GM21723 (cell line): ENCODE results near the gene SRF.
"Not testable (repeated sequence)": the region's sequence is repeated elsewhere in the genome, so short reads cannot be mapped to it uniquely, and the experiment has no call there.

Source experiments
- ATAC-seq: cut with Tn5 transposase; IDR thresholded peaks from one replicate; pipeline ENCODE4 v1.9.1; 2021; ENCODE audit warnings: mild to moderate bottlenecking, moderate library complexity; ENCODE audit not compliant: unreplicated experiment

The SRF gene

DNA sequence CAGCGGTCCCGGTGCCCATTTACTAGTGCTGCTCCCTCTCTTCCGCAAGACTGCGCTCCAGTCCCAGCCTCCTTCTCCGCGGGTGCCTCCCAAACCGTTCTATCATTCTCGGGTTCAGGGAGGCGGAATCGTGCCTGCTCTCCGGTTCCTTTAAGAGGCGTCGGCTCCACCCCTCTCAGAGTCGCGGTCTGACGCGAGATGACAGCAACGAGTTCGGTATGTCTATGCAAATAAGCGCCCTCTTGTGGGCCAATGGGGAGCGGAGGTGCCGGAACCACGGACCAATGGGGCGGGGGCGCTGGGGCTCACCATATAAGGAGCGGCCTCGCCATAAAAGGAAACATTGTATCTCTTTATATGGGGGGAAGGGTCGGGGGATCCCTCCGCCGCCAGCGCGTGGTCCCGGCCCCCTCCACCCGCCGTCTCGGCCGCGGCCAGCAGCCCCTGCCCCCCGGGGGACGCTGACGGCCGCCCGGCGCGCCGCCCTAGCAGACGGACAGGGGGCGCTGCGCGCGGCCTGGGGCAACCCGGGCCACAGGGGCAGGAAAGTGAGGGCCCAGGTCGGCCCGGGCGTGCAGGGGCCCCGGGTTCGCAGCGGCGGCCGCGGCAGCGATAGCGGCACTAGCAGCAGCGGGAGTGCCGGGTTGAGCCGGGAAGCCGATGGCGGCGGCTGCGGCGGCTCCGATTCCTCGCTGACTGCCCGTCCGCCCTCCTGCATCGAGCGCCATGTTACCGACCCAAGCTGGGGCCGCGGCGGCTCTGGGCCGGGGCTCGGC lies at the start of gene SRF:
TSS of gene SRF (plus strand) at position 339 of the 776 bp plus-strand sequence. CDS start at position 727, 388 bp downstream.
- ATAC-seq, result peak; percentile 54

DNA sequence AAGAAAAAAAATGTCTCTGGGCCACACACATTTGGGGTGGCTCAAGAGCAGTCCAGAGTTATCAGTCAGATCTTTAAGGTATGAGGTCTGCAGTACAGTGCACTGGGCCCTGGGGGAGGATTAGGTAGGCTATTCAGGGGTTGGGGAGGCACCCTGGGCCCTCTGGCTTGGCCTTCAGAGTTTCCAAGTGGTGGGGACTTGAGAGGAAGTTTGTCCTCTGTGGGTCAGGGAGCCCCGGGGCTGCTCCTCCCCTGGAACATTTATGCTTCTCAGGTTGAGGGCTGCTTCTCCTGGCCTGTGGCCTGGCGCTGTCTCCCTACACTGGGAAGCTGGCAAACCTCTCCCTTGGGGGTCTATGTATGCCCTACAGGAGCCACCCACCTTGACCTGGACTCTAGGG lies 48.9 kb upstream of the SRF start:
- no peak for ATAC-seq

DNA sequence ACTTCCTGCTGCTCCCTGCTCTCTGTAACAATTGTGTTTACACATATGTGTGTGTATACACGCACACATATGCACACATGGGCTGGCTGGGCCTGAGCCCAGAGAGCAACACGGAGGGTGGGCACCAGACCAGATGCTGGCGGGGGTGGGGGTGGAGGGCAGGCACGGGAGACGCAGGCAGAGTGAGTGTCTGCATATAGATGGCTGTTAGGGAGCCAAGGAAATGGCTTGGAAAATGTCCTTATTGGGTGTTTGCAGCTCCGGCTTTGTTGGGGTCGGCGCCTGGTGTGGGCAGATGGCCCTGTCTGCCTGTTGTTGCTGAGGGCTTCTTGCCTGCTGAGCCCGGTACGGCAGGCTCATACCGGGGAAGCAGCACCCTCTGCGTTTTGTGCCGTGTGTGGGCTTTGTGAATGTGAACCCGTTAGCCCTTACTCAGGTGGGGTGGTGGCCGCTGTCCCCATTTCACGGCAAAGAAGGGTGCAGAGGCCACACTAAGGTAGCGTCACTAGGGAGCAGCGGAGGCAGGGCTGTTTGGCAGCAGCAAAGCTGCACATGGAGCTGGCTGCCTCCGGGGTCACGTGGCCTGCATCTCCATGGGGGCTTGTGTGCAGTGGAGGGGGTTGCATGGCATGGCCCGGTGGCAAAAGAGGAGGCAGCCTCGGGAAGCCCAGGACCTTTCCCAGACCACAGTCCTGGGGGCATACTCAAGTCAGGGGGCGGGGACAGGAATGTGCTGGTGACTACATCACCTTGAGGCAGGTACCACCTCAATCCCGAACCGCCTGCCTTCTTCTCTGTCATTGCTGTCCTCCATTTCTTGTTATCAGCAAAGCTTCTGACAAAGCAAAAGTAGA lies 47.4 kb upstream of the SRF start:
- ATAC-seq, result no peak

DNA sequence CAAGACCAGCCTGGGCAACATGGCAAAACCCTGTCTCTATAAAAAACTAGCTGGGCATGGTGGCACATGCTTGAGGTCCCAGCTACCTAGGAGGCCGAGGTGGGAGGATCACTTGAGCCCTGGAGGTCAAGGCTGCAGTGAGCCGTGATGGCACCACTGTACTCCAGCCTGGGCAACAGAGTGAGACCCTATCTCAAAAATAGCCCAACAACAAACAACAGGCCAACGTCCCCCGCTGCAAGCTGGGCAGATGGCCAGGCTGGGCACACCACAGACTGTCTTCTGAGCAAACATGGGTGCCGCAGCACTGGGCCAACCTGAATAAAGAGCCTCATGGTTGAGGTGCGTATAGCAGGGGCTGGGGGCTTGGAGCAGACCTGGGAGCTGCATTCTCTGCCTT lies 46.6 kb upstream of the SRF start:
- no peak for ATAC-seq

DNA sequence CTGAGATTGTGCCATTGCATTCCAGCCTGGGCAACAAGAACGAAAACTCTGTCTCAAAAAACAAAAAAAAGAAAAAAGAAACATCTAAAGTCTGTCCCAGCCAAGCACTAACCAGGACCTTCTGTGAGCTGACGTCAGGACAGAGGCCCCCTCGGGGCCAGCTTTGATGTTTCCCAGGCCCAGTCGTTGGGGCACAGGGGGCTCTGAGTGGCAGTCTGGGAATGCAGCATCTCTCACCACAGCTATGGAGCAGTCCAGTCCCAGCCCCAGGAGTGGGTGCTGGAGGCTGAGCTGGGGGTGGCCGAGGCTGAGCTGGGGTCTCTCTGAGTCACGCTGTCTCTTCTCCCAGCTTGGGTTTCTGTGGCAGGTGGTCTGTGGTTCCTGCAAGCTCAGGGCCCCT lies 46.0 kb upstream of the SRF start:
- no peak for ATAC-seq

DNA sequence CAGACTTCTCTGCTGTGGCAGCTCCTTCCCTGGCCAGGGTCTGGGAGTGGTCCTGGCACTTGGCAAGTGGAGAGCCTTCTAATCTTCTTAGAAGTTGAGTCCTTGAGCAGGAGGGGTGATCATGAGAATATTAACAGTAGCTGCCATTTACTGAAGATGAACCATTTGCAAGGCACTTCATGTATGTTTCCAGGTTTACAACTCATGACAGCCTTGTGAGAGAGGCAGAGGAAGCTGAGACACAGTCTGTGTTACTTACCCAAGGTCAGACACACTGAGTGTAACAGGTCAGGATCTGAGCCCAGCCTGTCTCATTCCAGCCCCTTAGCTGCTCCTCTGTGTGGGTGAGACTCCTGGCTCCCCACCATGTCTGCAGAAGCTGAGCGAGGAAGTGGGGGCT lies 45.5 kb upstream of the SRF start:
- ATAC-seq, result no peak

DNA sequence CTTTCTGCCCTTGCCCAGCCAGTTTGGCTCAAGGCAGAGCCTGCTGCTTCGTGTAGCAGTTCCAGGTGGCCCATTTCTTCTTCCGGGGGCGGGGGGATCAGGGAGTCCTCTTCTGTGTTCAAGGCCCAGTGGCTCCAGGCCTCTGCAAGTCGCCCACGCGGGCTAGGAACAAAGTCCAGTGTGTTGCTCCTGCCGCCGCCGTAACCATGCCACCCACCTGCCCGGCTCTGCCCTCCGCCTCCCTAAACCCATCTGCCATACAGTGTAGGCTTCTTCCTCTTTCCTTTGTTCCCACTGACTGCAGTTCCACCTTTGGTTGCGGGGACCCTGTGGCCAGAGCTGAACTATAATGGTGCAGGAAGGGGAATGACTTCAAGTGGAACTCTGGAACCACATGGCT lies 43.9 kb upstream of the SRF start:
- ATAC-seq, result no peak

DNA sequence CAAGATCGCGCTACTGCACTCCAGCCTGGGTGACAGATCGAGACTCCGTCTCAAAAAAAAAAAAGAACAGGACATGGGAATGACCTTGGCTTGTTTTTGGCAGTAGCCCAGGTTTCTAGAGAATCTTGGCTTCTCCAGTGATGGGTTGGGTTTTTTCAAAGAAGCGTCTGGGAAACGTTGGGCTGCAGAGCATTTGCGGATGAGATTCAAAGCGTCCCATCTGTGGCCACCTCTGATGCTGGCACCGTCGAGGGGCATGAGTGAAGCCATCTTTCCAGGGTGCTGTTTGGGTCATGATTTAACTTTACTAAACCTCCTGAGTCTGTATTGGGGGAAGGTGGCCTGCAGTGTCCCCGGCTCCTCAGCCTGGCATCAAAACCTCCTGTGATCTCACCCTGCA lies 43.2 kb upstream of the SRF start:
- no peak for ATAC-seq

DNA sequence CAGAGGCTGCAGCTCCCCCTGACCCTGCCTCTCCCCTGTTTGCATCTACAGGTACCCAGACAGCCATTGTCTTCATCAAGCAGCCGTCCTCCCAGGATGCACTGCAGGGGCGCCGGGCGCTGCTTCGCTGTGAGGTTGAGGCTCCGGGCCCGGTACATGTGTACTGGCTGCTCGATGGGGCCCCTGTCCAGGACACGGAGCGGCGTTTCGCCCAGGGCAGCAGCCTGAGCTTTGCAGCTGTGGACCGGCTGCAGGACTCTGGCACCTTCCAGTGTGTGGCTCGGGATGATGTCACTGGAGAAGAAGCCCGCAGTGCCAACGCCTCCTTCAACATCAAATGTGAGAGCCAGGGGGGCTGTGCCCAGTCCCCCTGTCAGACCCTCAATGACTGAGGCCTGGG lies 42.1 kb upstream of the SRF start:
- no peak for ATAC-seq

DNA sequence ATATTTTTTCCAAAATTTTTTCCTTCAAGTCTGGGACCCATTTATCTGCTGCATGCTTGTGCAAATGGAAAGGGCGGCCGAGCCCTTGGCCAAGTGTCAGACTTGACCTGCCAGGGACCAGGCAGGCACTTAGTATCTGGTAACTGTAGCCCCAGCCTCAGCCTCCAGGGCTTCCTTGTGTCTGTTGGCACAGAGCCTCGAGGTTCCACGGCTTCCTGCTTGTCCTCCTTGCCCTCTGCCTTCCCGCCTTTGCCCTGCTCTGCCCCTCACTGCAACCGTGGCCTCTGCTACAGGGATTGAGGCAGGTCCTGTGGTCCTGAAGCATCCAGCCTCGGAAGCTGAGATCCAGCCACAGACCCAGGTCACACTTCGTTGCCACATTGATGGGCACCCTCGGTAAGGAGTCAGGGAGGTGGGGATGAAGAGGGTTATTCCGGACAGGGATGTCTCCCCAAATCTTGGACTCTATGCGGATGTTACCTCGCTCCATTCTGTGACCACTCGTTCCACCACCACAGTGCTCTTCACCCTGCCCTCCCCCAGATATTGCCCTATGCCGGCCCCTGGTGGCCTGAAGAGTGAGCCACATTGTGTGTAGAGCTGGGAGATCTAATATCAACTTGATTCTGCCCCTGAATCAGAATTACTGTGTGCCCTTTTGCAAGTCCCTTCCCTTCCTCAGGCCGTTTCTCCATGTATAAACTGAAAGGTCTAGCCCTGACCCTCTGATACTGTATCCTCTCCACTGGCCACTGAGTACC lies 41.5 kb upstream of the SRF start:
- no peak for ATAC-seq

DNA sequence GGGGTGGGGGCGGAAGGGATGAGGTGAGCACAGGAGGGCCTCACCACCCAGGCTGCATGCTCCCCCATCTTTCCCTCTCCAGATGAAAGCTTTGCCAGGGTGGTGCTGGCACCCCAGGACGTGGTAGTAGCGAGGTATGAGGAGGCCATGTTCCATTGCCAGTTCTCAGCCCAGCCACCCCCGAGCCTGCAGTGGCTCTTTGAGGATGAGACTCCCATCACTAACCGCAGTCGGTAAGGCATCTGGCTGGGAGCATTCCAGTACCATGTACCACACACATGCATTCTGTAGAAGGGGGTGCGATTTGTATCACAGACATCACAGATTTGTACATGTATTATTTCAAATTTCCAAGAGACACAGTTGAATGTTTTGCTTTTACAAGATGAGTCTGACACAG lies 40.6 kb upstream of the SRF start:
- ATAC-seq, result no peak

DNA sequence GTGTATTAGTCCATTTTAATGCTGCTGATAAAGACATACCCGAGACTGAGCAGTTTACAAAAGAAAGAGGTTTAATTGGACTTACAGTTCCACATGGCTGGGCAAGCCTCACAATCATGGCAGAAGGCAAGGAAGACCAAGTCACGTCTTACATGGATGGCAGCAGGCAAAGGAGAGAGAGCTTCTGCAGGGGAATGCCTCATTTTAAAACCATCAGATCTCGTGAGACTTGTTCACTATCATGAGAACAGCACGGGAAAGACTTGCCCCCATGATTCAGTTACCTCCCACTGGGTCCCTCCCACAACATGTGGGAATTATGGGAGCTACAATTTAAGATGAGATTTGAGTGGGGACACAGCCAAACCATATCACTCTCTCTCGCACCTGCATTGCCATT lies 39.7 kb upstream of the SRF start:
- ATAC-seq, result not testable (repeated sequence)

DNA sequence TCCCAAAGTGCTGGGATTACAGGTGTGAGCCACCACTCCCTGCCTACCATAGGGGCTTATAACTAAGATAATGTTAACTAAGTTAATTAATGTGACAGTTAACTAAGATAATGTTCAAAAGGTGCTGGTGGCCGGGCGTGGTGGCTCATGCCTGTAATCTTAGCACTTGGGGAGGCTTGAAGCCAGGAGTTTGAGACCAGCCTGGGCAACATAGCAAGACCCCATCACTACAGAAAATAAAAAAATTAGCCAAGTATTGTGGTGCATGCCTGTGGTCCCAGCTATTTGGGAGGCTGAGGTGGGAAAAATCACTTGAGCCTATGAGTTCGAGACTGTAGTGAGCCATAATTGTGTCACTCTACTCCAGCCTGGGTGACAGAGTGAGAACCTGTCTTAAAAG lies 32.8 kb upstream of the SRF start:
- ATAC-seq, result no peak

DNA sequence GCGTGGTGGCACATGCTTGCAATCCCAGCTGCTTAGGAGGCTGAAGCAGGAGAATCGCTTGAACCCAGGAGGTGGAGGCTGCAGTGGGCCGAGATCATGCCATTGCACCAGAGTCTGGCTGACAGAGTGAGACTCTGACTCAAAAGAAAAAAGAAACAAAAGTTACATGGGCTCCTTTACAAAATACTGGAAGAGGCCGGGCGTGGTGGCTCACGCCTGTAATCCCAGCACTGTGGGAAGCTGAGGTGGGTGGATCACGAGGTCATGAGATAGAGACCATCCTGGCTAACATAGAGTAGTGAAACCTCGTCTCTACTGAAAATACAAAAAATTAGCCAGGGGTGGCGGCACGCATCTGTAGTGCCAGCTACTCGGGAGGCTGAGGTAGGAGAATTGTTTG lies 31.1 kb upstream of the SRF start:
- ATAC-seq, result not testable (repeated sequence)

DNA sequence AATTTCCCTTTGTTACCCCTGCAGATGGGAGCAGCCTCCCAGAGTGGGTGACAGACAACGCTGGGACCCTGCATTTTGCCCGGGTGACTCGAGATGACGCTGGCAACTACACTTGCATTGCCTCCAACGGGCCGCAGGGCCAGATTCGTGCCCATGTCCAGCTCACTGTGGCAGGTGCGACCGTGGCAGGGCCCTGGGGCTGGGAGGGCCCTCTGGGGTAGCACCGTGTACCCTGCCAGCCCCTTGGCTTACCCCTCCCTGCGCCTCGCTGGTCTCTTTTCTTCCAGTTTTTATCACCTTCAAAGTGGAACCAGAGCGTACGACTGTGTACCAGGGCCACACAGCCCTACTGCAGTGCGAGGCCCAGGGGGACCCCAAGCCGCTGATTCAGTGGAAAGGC lies 29.4 kb upstream of the SRF start:
- no peak for ATAC-seq

DNA sequence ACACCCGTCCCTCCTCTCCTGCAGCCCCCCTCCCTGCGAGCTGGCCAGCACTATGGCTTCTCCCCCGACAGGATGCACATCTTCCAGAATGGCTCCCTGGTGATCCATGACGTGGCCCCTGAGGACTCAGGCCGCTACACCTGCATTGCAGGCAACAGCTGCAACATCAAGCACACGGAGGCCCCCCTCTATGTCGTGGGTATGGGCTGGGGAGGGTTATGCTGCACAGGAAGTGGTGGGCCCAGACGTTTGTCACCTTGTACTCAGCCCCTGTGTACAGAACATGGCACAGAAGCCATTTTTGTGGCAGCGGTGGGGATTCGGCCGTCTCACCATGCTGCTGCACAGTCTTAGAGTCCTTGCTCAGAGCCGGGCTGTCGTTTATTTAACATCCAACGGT lies 29.0 kb upstream of the SRF start:
- no peak for ATAC-seq

DNA sequence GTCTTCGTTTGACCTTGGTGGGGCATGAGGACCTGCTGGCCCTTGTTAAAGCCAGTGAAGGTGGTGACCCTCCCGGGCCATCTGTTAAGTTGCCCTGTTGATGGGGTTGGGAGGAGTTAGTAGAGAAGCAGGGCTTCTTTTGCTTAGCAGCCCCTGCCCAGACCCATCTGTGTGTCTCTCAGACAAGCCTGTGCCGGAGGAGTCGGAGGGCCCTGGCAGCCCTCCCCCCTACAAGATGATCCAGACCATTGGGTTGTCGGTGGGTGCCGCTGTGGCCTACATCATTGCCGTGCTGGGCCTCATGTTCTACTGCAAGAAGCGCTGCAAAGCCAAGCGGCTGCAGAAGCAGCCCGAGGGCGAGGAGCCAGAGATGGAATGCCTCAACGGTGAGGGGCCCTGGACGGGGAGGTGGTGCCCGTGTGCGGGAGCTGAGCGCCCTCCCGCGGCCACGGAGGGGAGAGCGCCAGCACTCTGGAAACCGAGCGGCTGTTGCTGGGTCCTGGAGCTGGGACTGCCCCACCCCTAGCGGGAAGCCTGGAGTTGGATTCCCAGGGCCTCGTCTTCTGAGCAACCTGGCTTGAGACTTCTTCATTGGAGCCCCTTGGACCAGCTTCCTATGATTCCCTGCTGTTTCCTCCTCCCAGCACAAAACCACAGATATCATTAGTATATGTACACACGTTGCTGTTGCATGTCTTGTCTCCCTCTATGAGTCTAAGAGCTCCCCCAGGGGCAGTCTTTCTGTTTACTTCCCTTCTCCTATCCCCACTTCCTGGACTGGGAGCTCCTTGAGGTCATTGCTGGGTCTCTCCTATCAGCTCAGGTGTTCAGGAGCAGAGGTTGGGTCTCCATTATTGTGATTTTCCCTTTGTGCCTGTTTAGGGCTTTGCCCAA lies 27.6 kb upstream of the SRF start:
- peak; percentile 81 for ATAC-seq

DNA sequence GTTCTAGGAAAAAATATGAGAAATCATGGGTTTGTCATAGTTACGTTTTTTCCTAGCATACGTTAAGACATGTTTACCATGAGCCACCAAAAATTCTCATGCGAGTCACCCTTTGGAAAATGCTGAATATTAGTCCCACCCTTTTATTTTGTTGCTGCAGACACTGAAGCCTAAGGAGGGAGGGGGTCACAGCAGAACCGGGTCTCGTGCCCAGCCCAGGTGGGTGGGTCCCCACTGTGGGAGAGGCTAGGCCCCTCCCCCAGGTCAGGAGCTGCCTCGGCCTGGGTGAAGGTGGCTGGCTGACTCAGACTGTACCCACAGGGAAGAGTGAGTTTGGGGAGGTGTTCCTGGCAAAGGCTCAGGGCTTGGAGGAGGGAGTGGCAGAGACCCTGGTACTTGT lies 26.2 kb upstream of the SRF start:
- ATAC-seq, result no peak

DNA sequence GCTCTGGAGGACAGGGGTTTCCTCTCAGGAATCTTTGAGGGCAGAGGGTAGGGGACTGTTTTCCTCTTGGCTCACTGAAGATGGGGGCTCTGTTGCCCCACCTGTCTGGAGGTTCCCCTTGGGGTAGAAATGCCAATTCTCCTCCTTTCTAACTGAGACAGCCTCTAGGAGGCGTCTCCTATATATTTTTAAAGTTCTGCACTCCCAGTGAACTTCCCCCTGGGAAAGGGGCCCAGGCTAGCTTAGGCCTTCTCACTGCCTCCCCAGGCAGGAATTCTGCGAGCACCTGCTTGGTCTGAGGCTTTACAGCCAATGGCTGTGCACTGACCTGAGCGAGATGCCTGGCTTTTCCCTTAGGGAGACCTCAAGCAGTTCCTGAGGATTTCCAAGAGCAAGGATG lies 24.8 kb upstream of the SRF start:
- no peak for ATAC-seq
